ENCODE measurements around the gene INHBA.

INHBA gene

GRCh38 chr7:41659539-41659938 lies 43.4 kb downstream of the INHBA start:
- DNase-seq (ENCODE audit: low read depth in 1 of 2, low spot score in 1 of 2): no peak
- Histone ChIP-seq H3K27me3 (ENCODE audit: insufficient read depth, poor library complexity, severe bottlenecking) (no peaks in the 10 kb centered on the region), H3K4me3 (replicated peaks; ENCODE audit: insufficient read depth, low read length) (no peak overlapping the region), H3K27ac (replicated peaks) (no peak overlapping the region)
- TF ChIP-seq CTCF (IDR thresholded peaks at IDR 0.05; ENCODE audit: insufficient read depth, low read length) (no peak), SPI1 (IDR thresholded peaks at IDR 0.05; ENCODE audit: borderline replicate concordance, low read depth) (no peak), POLR2AphosphoS5 (IDR thresholded peaks at IDR 0.05; ENCODE audit: low read depth) (no peak), GABPA (IDR thresholded peaks at IDR 0.05; ENCODE audit: low read depth) (no peak)
- TF ChIP-seq, protein P1, sequence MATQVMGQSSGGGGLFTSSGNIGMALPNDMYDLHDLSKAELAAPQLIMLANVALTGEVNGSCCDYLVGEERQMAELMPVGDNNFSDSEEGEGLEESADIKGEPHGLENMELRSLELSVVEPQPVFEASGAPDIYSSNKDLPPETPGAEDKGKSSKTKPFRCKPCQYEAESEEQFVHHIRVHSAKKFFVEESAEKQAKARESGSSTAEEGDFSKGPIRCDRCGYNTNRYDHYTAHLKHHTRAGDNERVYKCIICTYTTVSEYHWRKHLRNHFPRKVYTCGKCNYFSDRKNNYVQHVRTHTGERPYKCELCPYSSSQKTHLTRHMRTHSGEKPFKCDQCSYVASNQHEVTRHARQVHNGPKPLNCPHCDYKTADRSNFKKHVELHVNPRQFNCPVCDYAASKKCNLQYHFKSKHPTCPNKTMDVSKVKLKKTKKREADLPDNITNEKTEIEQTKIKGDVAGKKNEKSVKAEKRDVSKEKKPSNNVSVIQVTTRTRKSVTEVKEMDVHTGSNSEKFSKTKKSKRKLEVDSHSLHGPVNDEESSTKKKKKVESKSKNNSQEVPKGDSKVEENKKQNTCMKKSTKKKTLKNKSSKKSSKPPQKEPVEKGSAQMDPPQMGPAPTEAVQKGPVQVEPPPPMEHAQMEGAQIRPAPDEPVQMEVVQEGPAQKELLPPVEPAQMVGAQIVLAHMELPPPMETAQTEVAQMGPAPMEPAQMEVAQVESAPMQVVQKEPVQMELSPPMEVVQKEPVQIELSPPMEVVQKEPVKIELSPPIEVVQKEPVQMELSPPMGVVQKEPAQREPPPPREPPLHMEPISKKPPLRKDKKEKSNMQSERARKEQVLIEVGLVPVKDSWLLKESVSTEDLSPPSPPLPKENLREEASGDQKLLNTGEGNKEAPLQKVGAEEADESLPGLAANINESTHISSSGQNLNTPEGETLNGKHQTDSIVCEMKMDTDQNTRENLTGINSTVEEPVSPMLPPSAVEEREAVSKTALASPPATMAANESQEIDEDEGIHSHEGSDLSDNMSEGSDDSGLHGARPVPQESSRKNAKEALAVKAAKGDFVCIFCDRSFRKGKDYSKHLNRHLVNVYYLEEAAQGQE (IDR thresholded peaks at IDR 0.05; ENCODE audit: insufficient replicate concordance, low read depth): no peak

GRCh38 chr7:41656366-41656765 lies 46.5 kb downstream of the INHBA start:
- no peak for DNase-seq (ENCODE audit: low read depth in 1 of 2, low spot score in 1 of 2)
- Histone ChIP-seq H3K27ac (replicated peaks) (no peak overlapping the region), H3K27me3 (ENCODE audit: insufficient read depth, poor library complexity, severe bottlenecking) (no peaks in the 10 kb centered on the region), H3K4me3 (replicated peaks; ENCODE audit: insufficient read depth, low read length) (no peak overlapping the region)
- TF ChIP-seq GABPA (IDR thresholded peaks at IDR 0.05; ENCODE audit: low read depth) (no peak), SPI1 (IDR thresholded peaks at IDR 0.05; ENCODE audit: borderline replicate concordance, low read depth) (no peak), POLR2AphosphoS5 (IDR thresholded peaks at IDR 0.05; ENCODE audit: low read depth) (no peak), CTCF (IDR thresholded peaks at IDR 0.05; ENCODE audit: insufficient read depth, low read length) (no peak)
- TF ChIP-seq, protein P1 (IDR thresholded peaks at IDR 0.05; ENCODE audit: insufficient replicate concordance, low read depth): no peak

- no peak overlapping the region for H3K27ac ChIP-seq (replicated peaks)
Measured at GRCh38 chr7:41655426-41655825, 47.5 kb downstream of the INHBA start.

More at GRCh38 chr7:41655426-41655825, 47.5 kb downstream of the INHBA start:
- DNase-seq (ENCODE audit: low read depth in 1 of 2, low spot score in 1 of 2): no peak
- no peak for TF ChIP-seq GABPA (IDR thresholded peaks at IDR 0.05; ENCODE audit: low read depth)
- no peak for TF ChIP-seq CTCF (IDR thresholded peaks at IDR 0.05; ENCODE audit: insufficient read depth, low read length)
- Histone ChIP-seq H3K4me3 (replicated peaks; ENCODE audit: insufficient read depth, low read length) (no peak overlapping the region), H3K27me3 (ENCODE audit: insufficient read depth, poor library complexity, severe bottlenecking) (no peaks in the 10 kb centered on the region)

All from HL-60 (cell line).